ENCODE measurements around the gene PPP1R14C. TPM values are rescaled to one million over a fixed set of nuclear protein-coding genes. Genes with fewer than 3 reads are reported as not detected.

PPP1R14C gene
- total and polyA plus RNA-seq, 2 experiments from 2014 or later: 2.1 to 5.2 TPM

GRCh38 chr6:150207931-150208570, 65.2 kb downstream of the PPP1R14C start:
- Histone ChIP-seq H3K4me2 (no peak overlapping the region), H3K4me3 (no peak overlapping the region), H3K27ac (no peak overlapping the region), H3K9me3 (ENCODE audit: low read depth) (no peaks in the 10 kb centered on the region), H3K27me3 (no peaks in the 10 kb centered on the region), H3K36me3 (replicated peaks; ENCODE audit: insufficient read depth, low read depth) (no peaks in the 10 kb centered on the region), H4K20me1 (ENCODE audit: insufficient read depth, poor library complexity, severe bottlenecking) (no peaks in the 10 kb centered on the region), H3K4me1 (ENCODE audit: insufficient read depth) (no peaks in the 10 kb centered on the region), H3K9me2 (replicated peaks; ENCODE audit: insufficient read depth) (no peaks in the 10 kb centered on the region), H3K79me2 (no peaks in the 10 kb centered on the region), H2AFZ (no peak overlapping the region)
- WGBS (ENCODE audit: low lambda C conversion rate, missing lambda C conversion rate): 88% methylated on average over 7 of the region's 7 CpGs
- no peak for DNase-seq (ENCODE audit: low spot score)
- no peak for TF ChIP-seq EZH2 (IDR thresholded peaks at IDR 0.05; ENCODE audit: borderline replicate concordance)
- TF ChIP-seq EZH2phosphoT487 (IDR thresholded peaks at IDR 0.05; ENCODE audit: low read depth, severe bottlenecking, unreplicated experiment): no peak
- no peak for TF ChIP-seq CTCF (IDR thresholded peaks at IDR 0.05; ENCODE audit: poor library complexity)

- Histone ChIP-seq H3K4me1 (ENCODE audit: insufficient read depth) (no peaks in the 10 kb centered on the region), H3K9me3 (ENCODE audit: low read depth) (no peaks in the 10 kb centered on the region), H3K79me2 (no peaks in the 10 kb centered on the region), H3K4me3 (no peak overlapping the region), H3K4me2 (no peak overlapping the region), H3K27ac (no peak overlapping the region), H3K36me3 (replicated peaks; ENCODE audit: insufficient read depth, low read depth) (no peaks in the 10 kb centered on the region), H3K27me3 (no peaks in the 10 kb centered on the region), H3K9me2 (replicated peaks; ENCODE audit: insufficient read depth) (no peaks in the 10 kb centered on the region), H2AFZ (no peak overlapping the region), H4K20me1 (ENCODE audit: insufficient read depth, poor library complexity, severe bottlenecking) (no peaks in the 10 kb centered on the region)
- TF ChIP-seq CTCF (IDR thresholded peaks at IDR 0.05; ENCODE audit: poor library complexity): no peak
- no peak for TF ChIP-seq EZH2 (IDR thresholded peaks at IDR 0.05; ENCODE audit: borderline replicate concordance)
- no peak for TF ChIP-seq EZH2phosphoT487 (IDR thresholded peaks at IDR 0.05; ENCODE audit: low read depth, severe bottlenecking, unreplicated experiment)
- DNase-seq (ENCODE audit: low spot score): no peak
- 73% methylated on average over 12 of the region's 12 CpGs for WGBS (ENCODE audit: low lambda C conversion rate, missing lambda C conversion rate)
These were observed 65.9 kb downstream of the PPP1R14C start for GRCh38 chr6:150208611-150209352.

- Histone ChIP-seq H3K9me3 (ENCODE audit: low read depth) (no peaks in the 10 kb centered on the region), H3K4me3 (no peak overlapping the region), H4K20me1 (ENCODE audit: insufficient read depth, poor library complexity, severe bottlenecking) (no peaks in the 10 kb centered on the region), H3K9me2 (replicated peaks; ENCODE audit: insufficient read depth) (no peaks in the 10 kb centered on the region), H2AFZ (no peak overlapping the region), H3K36me3 (replicated peaks; ENCODE audit: insufficient read depth, low read depth) (no peaks in the 10 kb centered on the region), H3K4me1 (ENCODE audit: insufficient read depth) (no peaks in the 10 kb centered on the region), H3K4me2 (no peak overlapping the region), H3K27ac (no peak overlapping the region), H3K79me2 (no peaks in the 10 kb centered on the region), H3K27me3 (peaks cover under 1% of the 10 kb centered on the region)
- 89% methylated on average over 2 of the region's 2 CpGs for WGBS (ENCODE audit: low lambda C conversion rate, missing lambda C conversion rate)
- no peak for DNase-seq (ENCODE audit: low spot score)
- TF ChIP-seq EZH2 (IDR thresholded peaks at IDR 0.05; ENCODE audit: borderline replicate concordance): no peak
- TF ChIP-seq EZH2phosphoT487 (IDR thresholded peaks at IDR 0.05; ENCODE audit: low read depth, severe bottlenecking, unreplicated experiment): no peak
- no peak for TF ChIP-seq CTCF (IDR thresholded peaks at IDR 0.05; ENCODE audit: poor library complexity)
These were observed 66.6 kb downstream of the PPP1R14C start for GRCh38 chr6:150209415-150209814.
